Activated CD8-positive, alpha-beta memory T cell treated with anti-CD3 and anti-CD28 coated beads, Interleukin-2, amount 50 U/mL, for 4 hours (primary cell): Measurements from ENCODE around the gene ATXN7.

Experiments
- DNase-seq: peaks from one replicate; pipeline ENCODE4 v3.0.0-alpha.2; 2020

The ATXN7 gene

DNA sequence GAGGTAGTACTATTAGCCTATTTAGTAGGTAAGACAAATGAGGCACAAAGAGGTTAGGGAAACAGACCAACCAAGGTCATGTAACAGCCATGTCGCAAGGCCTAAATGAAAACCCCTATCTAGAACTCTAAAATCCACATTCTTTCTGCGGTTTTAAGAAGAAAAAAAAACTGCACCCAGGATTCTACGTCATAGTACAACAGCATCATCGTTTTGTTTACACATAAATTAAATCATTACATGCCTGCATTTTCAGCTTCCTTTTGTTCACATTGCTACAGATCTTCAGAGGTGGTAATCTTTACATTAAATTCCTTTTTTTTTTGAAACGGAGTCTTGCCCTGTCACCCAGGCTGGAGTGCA is 160.2 kb downstream of the ATXN7 start:
- DNase-seq = no peak

DNA sequence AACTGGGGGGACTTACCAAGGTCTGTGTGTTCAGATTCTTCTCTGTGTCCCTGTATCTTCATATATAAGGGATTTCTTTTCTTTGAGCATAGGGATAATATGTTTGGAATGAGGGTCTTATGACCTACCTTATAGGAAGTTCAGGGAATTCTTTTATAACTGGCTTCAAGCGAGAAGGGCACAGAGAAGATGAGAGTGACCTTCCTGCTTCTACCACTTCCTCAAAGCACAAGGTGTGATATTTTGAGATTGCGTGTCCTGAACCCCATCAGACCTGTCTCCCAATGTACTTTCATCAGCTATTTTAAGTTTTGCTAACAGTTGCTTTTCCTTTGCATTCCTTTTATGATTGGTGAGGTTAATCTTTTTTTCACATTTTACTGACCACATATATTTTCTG is 162.7 kb downstream of the ATXN7 start:
- DNase-seq = no peak

DNA sequence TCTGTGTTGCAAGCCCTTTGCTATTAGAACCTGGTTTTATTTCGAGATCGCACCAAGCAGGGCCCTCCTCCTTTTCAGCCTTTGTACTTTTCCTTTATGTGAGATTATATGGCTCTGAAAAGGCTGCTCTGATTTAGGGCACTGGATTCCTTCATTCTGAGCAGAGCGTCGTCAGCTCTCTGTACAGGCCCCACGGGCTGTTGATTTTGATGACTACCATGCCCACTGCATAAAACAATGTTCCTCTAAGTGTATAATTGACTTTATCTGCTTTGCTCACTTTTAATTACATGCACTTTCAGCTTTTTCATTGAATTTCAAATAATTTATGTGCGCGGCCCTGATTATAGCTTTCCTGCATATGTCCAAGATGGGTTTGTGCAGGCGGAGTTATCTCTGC is 164.0 kb downstream of the ATXN7 start:
- no peak for DNase-seq

DNA sequence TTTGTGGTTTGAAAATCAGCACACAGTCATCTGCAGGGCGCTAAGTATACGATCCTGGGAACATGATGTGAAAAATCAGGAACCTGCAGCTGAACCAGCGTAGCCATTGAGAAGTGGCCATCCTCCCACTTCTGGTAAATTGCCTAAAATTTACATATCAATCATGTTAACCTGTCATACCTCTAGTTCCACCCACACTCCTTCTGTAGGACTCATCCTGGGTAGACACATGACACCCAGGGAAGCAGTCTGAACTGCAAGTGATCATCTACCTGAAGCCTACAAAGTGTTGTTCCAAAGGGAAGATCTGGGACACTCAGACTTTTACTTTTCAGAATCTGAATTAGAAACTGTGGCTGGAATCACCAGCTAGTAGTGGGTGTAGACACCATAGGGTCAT is 165.1 kb downstream of the ATXN7 start:
- no peak for DNase-seq

DNA sequence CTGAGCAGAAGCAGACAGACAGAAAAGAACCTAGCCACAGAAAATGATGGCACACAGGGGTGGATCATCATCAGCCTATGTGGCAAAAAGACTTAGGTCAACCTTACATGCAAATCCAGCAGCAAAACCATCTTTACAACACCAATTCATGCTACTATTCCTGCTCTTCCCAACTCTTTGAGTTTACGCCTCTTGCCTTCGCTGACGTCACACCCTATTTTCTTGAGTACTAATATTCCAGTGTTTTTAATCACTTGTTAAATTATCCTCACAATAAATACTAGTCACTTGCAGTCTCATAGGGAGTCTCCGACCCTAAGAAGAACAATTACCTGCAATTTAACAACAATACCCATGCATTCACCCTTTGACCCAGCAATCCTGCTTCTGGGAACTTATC is 165.6 kb downstream of the ATXN7 start:
- DNase-seq = no peak

DNA sequence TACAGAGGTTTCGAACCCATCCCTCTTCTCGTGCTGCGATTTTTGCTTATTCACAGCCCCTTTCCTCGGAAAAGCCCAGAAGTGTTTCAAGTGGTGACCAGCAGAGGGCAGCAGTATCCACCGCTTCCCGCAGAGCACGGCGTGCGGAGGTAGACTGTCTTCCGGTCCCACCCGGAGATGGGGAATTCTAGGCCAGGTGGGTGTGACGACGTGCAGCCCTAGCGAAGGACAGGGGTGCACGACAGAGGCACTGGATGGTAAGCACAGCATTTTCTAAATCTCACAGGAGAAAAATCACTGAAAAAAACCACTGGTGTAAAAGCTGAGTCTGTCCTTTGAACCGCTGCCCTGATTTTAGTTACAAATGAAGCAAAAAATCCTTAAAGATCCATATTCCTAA is 167.1 kb downstream of the ATXN7 start:
- peak; percentile 81 for DNase-seq

DNA sequence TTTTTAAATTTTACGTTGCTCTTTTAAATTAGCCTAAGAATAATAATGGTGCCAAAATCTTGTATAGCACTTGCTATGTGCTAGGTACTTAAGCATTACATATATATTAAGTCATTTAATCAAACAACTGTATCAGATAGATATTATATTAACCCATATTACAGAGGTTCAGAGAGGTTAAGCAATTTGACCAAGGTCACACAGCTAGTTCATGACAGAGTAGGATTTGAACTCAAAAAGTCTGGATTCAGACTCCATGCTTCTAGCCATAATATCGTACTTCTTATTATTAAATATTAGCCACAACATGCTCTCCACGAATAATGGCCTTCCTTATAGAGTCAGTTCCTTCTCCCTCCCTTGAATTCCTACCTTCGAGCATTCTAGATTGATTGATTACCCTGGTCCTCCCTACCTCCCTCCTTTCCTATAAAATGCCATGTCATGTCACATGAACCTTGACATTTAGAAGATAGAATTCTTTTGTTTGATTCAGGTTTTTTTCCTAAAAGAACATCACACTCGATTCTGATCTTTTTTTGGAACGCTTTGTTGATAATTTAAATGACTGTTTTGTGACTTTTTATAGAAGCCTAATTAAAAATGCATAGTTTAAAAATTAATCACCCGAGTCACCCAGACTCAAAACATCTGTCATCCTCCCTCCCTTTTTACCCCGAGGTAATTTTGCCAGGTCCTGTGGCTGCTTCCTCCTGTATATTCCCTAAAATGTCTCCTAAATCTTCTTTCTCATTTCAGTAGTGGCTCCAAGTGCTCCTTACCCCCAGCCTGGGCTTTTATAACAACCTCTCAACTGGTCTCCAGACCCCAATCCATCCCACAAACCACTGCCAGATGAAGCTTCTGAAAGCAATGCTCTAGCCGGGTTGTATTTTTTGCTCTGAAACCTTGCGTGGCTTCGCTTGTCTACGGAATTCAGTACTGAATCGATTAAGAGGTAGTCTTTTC is 168.2 kb downstream of the ATXN7 start:
- no peak for DNase-seq

DNA sequence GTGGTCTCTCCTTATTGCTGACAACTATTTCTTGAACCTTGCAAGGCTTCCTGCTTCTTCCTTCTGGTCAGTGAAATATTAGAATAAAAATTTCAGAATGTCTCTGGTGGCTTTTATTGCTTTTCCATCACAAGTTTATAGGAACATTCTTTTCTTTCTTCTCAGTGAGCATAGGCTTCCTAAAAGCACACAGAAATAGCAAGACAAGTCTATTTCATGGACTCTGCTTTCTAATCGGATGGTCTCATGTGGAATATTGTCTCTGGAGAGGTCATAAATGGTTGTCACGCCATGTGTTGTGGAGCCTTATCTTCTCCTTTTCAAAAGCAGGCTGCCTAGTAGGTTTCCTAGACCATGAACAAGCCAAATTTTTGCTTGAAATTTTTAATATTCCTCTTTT is 169.4 kb downstream of the ATXN7 start:
- DNase-seq = no peak

DNA sequence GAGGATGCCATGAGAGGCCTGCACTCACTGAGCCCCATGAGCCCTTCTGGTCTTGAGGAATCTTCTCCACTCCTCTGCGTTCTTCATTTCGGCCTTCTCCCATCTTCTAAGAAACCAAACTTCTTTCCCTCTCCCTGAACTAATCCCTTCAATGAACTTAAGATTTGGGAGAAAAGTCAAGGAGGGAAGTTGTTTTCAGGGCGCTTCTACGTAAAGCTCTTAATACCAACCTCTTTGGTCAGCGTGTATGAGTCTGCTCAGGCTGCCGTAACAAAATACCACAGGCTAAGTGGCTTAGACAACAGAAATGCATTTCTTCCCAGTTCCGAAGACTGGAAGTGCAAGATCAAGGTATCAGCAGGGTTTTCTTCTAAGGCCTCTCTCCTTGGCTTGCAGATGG is 173.4 kb downstream of the ATXN7 start:
- no peak for DNase-seq

DNA sequence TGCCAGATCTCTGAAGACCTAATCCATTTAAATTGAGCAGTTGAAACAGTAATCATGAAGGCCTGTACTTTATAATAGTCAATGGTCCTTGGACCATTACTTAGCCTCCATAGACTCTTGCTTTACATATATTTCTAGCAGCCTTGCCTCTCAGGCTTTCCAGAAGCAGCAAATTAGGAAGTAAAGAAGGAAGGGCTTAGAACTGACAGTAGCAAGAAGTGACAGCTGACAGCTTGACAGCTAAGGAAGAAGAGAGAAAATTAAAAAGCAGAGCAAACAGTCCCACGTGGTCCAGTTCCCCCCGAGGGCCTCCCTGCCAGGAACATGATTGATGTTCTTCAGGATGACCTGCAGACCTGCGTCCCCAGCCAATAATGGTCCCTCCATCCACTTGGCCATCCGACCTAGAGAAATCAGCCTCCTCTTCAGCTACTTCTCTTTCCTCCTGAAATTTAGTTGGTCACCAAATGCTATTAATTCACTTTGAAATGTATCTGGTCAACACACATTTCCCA is 174.6 kb downstream of the ATXN7 start:
- DNase-seq = no peak

DNA sequence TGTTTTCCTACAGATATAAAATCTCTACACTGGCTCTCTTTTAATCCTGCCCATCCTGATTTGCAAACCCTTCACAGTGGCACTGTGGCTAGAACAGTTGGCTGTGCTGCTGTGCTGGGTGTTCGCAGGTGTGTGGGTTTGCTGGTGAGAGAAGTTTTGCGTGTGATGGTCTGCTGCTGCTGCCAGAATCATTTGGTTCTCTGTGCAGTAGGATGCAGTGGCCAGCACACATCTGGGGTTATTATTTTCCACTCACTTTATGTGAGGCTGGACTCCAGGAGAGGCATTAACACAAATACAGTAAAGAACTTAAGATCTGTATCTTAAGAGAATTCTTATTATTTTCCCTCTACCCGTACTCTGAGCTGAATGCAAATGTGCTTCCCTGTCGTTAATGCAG is 175.7 kb downstream of the ATXN7 start:
- DNase-seq = no peak

DNA sequence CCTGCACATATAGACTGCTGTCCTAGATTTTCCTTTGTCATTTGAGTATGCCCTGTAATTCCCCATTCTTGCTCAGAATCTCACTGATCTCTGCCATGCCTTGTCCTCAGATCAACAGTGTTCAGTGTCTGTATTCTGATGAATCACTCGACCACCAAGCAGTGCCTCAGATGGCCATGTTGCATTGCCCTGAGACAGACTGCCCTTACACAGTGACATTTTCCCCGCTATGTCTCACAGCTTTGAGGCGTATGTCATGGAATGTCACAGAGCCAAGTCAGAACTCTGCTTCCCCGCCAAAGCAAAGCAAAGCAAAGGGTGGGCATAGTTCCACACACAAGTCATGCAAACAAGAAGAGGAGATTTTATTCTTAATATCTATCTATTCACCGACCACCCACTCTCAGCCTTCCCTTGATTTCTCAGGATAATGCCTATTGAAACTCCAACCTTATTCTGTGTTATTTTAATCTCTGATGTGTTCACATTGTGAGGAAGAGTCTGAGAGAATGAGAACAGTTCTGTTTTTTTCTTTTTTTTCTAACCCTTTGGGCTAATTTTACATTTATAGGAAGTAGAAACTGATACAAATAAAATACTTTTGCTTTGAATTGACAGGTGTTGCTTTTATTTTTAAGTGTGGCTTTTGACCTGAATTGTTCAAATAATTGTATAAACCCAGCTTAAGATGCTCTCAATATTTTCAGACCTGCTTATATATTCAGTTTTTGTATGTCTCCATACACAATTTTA is 176.5 kb downstream of the ATXN7 start:
- no peak for DNase-seq

DNA sequence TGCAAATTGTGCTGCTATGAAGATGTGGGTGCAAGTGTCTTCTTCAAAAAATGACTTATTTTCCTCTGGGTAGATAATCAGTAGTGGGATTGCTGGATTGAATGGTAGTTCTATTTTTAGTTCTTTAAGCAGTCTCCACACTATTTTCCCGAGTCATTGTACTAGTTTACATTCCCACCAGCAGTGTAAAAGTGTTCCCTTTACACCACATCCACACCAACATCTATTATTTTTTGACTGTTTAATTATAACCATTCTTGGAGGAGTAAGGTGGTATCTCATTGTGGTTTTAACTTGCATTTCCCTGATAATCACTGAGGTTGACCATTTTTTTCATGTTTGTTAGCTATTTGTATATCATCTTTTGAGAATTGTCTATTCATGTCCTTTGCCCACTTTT is 179.3 kb downstream of the ATXN7 start:
- DNase-seq = no peak

DNA sequence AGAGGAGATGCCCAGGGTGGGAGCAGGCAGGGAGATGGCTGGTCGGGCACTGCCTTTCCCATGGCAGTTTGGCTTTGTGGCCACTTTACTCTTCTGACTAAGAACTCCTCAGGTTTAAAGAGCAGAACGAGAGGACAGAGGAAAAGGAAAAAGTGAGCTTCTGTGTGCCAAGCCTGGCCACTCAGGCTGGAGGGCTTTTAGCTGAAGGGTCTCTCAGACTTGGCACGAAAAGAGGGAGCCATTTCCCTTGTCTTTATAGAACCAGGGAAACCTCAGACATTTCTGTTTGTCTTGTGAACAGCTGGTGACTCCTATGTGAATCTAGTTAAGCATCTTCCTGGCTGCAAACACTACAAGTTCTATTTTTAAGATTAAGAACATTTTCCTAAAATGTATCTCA is 182.9 kb downstream of the ATXN7 start:
- no peak for DNase-seq

DNA sequence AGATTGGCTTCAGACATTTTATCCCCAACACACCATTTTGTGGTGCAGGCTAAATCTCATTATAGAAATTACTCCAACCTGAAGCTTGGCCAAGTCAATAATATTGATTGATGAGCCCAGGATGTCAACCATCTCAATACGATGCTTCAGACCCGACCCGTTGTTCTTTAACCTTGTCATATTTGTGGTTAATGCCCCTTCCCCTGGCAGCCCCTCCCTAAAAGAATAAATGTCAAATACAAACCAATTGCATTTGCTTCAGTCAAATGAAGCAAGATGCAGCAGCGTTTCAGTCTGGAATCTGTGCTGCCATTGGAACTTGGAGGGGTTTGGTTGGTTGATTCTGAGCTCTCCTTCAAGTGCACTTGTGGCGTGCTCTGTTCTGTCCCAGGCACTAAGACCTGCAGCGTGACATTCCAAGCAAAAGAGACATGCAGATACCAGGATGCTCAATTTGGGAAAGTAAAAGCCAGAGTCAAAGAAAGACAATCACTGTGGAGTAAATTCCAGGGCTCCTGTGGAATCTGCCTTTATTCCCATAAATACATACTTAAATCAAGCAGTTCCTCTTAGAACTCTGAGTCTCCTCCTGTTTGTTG is 183.4 kb downstream of the ATXN7 start:
- no peak for DNase-seq

DNA sequence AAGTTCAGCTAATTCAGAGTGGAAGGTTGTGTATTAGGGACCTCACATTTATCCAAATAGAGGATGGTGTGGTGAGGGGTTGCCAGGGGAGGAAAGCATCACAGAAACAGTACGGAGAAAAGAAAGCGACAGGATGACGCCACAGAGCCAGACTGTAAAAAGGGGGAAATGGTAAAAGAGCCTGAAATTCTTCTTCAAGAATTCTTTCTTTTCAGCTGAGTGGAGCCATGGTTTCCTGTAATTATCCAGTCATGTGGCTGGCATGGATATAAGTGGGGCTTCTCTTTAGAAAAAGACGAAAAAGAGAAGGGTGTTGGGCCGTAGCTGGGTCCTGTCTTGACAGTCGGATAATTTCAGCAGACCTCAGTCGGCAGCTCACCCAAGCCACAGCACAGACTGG is 184.1 kb downstream of the ATXN7 start:
- no peak for DNase-seq

DNA sequence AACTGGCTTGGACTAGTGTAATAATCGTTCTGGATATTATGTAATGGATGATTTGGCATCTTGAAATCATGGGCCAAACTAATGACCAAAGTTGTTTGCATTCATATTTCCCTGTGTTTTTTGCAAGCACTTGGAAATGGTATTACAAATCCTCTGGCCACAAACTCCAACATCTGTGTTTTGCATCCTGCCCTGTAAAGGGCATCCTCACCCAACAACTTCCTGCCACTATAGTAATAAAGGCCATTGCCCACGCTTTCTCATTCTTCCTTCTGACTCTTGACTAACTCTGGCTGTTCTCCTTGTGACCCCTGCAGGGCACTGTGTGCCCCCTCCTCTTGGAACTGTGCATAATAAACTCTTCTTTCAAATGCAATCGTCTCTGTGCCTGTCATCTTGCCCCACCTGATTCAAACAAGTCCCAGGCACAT is 185.0 kb downstream of the ATXN7 start:
- DNase-seq = no peak

DNA sequence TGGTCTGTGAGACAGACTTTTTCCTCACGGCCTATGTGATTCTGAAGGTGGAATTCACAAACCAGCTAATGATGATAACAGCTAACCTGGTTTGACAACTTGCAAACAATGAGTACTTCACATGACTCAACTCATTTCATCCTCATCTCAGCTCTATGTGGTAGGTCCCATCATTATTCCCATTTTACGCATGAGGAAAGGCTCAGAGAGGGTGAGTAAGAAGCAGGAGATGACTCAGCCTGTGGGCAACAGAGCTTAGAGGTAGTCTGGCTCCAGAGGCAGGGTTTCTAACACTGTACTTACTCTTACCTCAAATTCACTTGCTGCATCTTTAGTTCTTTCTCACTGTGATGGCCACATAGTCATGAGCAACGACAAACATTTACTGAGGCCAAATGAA is 185.5 kb downstream of the ATXN7 start:
- DNase-seq = no peak

DNA sequence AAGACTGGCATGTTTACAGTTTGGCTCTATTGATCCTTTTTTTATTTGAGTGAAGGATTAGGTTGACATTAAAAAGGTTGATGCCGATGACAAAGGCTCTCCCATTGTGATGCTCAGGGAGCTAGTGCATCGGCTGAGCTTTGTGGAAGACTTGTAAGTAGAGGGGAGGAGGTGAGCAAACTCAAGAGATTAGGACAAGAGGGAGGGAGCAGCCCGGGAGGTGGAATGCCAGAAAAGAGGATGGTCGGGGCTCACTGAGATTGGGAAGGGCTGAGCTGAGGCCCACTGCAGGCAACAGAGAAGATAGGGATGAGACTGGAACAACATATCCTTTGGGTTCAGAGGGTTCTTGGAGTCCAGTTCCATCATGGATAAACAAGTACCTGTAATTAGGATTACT is 186.2 kb downstream of the ATXN7 start:
- DNase-seq = no peak
